Measurements from ENCODE around the gene KIF23. TPM values are rescaled to one million over a fixed set of nuclear protein-coding genes. Genes with fewer than 3 reads are reported as not detected.

The KIF23 gene
- total and polyA plus RNA-seq, 2 of the 4 experiments (the other 2 are of a cell fraction) = 37.7 to 56.1 TPM

GRCh38 chr15:69493406-69493805 lies 79.3 kb downstream of the KIF23 start:
- Histone ChIP-seq H3K79me1 (ENCODE audit: low read depth in 1 of 2, low read length in 2 of 2) (no peaks in the 10 kb centered on the region), H3K4ac (ENCODE audit: low read depth, low read length) (no peak overlapping the region), H2AFZ (replicated peaks; ENCODE audit: low read length, poor library complexity) (no peak overlapping the region), H3K14ac (replicated peaks; ENCODE audit: low read depth, low read length) (no peak overlapping the region), H3K23ac (ENCODE audit: low read depth, low read length) (no peak overlapping the region), H3K9ac (ENCODE audit: low read depth, low read length) (no peak overlapping the region), H3K27me3 (ENCODE audit: control insufficient read depth, insufficient read depth, low read length) (peaks cover 50% of the 10 kb centered on the region), H2BK15ac (ENCODE audit: low read depth, low read length) (no peak overlapping the region), H2AK5ac (ENCODE audit: low read depth, low read length) (no peak overlapping the region), H3K27ac (ENCODE audit: insufficient read depth, low read length) (no peak overlapping the region), H3K56ac (ENCODE audit: extremely low read depth, insufficient read depth, low read length) (no peak overlapping the region), H2BK120ac (ENCODE audit: low read depth, low read length) (no peak overlapping the region), H2AK9ac (replicated peaks; ENCODE audit: low read depth, low read length, poor library complexity) (no peak overlapping the region), H2BK5ac (ENCODE audit: low read depth, low read length, poor library complexity, severe bottlenecking) (no peak overlapping the region), H3K4me1 (ENCODE audit: control insufficient read depth, insufficient read depth, low read length) (no peaks in the 10 kb centered on the region), H3K9me3 (ENCODE audit: control insufficient read depth, insufficient read depth, low read length) (no peaks in the 10 kb centered on the region; the same call in none of the 2 replicates), H4K20me1 (ENCODE audit: insufficient read depth, low read length) (no peaks in the 10 kb centered on the region), H4K91ac (ENCODE audit: insufficient read depth, low read depth, low read length) (no peak overlapping the region), H3K18ac (ENCODE audit: low read depth, low read length) (no peak overlapping the region), H3K36me3 (ENCODE audit: control insufficient read depth, insufficient read depth, low read length) (no peaks in the 10 kb centered on the region), H4K8ac (ENCODE audit: low read depth in 2 of 2, low read length in 2 of 2) (no peak overlapping the region), H3K4me3 (ENCODE audit: insufficient read depth, low read depth, low read length) (no peak overlapping the region), H2BK20ac (ENCODE audit: low read depth, low read length) (no peak overlapping the region), H3K9me1 (ENCODE audit: insufficient read depth, low read length) (no peaks in the 10 kb centered on the region), H4K5ac (ENCODE audit: low read depth, low read length) (no peak overlapping the region), H3K4me2 (ENCODE audit: low read depth, low read length) (no peak overlapping the region)
- TF ChIP-seq RAD21 (IDR thresholded peaks at IDR 0.05; ENCODE audit: low read length) (no peak), SMC3 (IDR thresholded peaks at IDR 0.05; ENCODE audit: low read depth, low read length) (no peak), CHD1 (IDR thresholded peaks at IDR 0.05; ENCODE audit: low read depth, low read length) (no peak), MAFK (IDR thresholded peaks at IDR 0.05; ENCODE audit: low read depth, low read length) (no peak), USF2 (IDR thresholded peaks at IDR 0.05; ENCODE audit: low read depth, low read length) (no peak), CEBPB (IDR thresholded peaks at IDR 0.05; ENCODE audit: low read depth, low read length) (no peak), FOS (IDR thresholded peaks at IDR 0.05; ENCODE audit: low read depth, low read length) (no peak), NFE2L2 (IDR thresholded peaks at IDR 0.05; ENCODE audit: low read depth, low read length) (no peak), RCOR1 (IDR thresholded peaks at IDR 0.05; ENCODE audit: insufficient replicate concordance, low read length) (no peak), CTCF (conservative IDR thresholded peaks at IDR 0.05; ENCODE audit: low read depth, low read length) (no peak), BHLHE40 (IDR thresholded peaks at IDR 0.05; ENCODE audit: low read depth, low read length) (no peak), MXI1 (IDR thresholded peaks at IDR 0.05; ENCODE audit: borderline replicate concordance, low read depth, low read length) (no peak), RFX5 (IDR thresholded peaks at IDR 0.05; ENCODE audit: low read depth, low read length) (no peak), ELK1 (IDR thresholded peaks at IDR 0.05; ENCODE audit: borderline replicate concordance, low read depth, low read length) (no peak), MAZ (IDR thresholded peaks at IDR 0.05; ENCODE audit: borderline replicate concordance, low read depth, low read length) (no peak), POLR2A (IDR thresholded peaks at IDR 0.05; ENCODE audit: low read depth, low read length) (no peak)
- 100% methylated on average over 1 of the region's 2 CpGs; no CpG with 5 or more reads in 1 of the 2 experiments for WGBS, 2 experiments (ENCODE audit: extremely low coverage in 2 of 2, insufficient read length in 1 of 2)
- BruUV-seq (replicated peaks) = no TSS peak
- ATAC-seq (ENCODE audit: low read depth) (no peak), DNase-seq (no peak)
- ChIA-PET CTCF (interaction anchor here (0.9 kb wide), 1 partner anchor 15 kb away, joined by 3 read pairs; no protein-coding TSS in a partner anchor), POLR2A (ENCODE audit: unreplicated experiment) (no interaction called here)
- in situ Hi-C loops (cut with MboI; ENCODE audit: low sequenced_read_pairs) = no loop called here
- intact Hi-C loops (cut with micrococcal nuclease) = no loop called here
- dilution Hi-C loops (cut with HindIII; ENCODE audit: low sequenced_read_pairs, unreplicated experiment) = no loop called here

Measured in IMR-90 (cell line).